GM12864 (cell line): ENCODE data around the gene NEO1.

Experiments used
- DNase-seq: peaks from one replicate; pipeline ENCODE4 v3.0.0-alpha.2; 2011; ENCODE audit warnings: low read depth
- H3K4me3 ChIP-seq: 2 replicates; pipeline ENCODE4 v1.5.1; 2011; ENCODE audit warnings: mild to moderate bottlenecking, low read depth, low read length, control low read depth
- TF ChIP-seq, protein P1 (sequence below): IDR thresholded peaks from 2 replicates; pipeline ENCODE4 v1.5.1; 2011; ENCODE audit warnings: low read depth, mild to moderate bottlenecking, moderate library complexity, low read length, control low read depth, inconsistent platforms; ENCODE audit errors: missing control alignments

The NEO1 gene

DNA sequence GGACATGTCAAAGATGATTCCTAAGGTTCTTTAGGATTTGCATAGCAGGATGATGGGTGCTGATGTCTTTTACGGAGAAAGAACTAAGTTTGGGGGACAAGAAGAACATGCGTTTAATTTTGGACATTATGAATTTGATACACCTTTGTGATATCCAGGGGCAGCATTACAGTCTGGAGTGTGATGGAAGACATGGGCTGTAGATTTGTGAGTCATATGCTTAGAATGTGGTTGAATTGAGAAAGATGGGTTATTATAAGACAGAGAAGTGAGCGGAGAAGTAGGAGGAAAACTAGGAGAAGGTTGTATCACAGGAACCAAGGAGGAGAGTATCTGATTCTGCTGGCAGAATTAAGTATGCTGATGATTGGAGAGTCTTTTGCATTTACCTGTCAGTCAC is 20.6 kb downstream of the NEO1 start:
- no peak for DNase-seq
- no peak overlapping the region for H3K4me3 ChIP-seq
- TF ChIP-seq, protein P1, sequence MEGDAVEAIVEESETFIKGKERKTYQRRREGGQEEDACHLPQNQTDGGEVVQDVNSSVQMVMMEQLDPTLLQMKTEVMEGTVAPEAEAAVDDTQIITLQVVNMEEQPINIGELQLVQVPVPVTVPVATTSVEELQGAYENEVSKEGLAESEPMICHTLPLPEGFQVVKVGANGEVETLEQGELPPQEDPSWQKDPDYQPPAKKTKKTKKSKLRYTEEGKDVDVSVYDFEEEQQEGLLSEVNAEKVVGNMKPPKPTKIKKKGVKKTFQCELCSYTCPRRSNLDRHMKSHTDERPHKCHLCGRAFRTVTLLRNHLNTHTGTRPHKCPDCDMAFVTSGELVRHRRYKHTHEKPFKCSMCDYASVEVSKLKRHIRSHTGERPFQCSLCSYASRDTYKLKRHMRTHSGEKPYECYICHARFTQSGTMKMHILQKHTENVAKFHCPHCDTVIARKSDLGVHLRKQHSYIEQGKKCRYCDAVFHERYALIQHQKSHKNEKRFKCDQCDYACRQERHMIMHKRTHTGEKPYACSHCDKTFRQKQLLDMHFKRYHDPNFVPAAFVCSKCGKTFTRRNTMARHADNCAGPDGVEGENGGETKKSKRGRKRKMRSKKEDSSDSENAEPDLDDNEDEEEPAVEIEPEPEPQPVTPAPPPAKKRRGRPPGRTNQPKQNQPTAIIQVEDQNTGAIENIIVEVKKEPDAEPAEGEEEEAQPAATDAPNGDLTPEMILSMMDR = no peak

DNA sequence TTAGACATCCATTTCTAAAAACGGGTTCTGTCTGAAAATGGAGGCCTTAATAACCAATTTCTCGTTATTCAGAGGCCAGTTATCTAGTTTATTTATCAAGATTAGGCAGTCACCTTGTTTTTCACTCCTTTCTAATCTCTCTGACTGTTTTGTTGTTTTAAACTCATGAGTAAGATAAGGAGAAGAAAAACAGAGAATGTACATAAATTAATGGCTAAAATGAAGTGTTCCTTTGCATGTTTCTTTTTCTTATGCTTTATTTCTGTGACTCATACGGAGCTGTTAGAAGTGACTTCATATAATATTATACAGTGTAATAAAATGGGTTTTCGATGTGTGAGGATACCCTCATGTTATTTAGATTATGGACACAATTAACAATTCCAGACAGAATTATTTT is 22.0 kb downstream of the NEO1 start:
- TF ChIP-seq, protein P1 = no peak
- H3K4me3 ChIP-seq = no peak overlapping the region
- no peak for DNase-seq

DNA sequence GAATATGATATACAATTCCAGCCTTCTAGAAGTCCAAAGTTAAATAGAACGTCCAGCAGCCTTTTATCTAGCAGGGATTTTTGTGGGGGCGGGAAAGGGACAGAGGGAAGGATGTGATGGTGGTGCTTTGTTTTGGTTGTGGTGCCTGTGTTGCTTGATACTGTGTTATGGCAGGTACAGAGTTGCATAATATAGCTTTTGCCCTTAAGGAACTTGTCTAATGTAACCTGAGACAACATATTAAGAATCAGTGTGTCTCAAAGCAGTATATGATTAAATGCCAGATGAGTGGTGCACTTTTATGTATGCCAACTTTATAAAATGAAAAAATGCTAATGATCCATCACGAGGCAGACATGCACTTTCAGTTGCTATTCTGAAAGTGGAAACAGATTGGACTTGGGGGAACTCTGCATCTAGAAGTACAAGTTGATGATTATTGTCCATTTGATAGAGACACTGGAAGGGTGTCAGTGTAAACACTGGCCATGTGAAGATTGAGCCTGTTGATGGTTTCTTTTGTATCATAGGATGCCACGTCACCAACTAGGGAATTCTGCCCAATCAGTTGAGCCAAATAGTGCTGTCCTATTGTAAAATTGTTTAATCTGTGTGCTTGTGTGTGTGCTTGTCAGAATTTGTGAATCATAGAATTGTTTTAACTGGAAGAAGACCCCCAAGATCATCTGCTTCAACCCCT is 23.0 kb downstream of the NEO1 start:
- H3K4me3 ChIP-seq = no peak overlapping the region
- TF ChIP-seq, protein P1 = no peak
- DNase-seq = no peak

DNA sequence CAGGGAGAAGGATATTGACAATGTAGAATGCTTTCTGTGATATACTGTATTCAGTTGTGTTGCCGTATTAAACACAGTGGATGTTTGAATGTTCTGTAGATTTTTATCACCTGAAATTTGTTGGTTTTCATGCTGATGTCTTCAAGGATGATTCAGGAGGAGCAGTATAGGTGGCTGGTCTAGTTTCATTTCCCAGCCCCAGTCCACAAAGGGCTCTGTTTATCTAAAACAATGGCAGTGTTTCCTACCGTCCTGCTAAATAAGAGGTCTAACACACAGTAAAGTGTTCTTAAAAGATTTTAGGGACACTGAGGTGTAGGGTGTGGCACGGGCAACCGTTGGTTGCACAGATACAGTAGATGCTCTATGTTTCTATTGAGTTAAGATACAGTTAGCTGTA is 26.0 kb downstream of the NEO1 start:
- TF ChIP-seq, protein P1 = no peak
- no peak for DNase-seq
- H3K4me3 ChIP-seq = no peak overlapping the region

DNA sequence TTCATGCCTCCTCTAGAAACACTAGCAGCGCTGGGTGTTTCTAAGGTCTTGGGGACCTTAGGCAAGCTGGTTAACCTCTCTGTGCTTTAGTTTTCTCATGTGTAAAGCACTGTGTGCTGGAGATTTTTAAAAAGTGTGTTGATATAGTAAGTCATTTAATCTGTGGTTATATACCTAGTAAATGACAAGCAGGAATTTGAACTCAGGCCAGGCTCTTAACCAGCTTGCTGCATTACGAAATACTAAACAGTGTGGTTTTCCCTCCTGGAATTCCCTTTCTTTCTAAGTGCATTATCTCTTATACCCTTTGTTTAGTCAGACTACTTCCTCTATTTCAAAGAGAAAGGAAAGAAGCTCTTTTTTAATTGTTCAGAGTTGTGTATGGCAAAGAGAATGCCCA is 26.5 kb downstream of the NEO1 start:
- H3K4me3 ChIP-seq = no peak overlapping the region
- DNase-seq = no peak
- TF ChIP-seq, protein P1 = no peak

DNA sequence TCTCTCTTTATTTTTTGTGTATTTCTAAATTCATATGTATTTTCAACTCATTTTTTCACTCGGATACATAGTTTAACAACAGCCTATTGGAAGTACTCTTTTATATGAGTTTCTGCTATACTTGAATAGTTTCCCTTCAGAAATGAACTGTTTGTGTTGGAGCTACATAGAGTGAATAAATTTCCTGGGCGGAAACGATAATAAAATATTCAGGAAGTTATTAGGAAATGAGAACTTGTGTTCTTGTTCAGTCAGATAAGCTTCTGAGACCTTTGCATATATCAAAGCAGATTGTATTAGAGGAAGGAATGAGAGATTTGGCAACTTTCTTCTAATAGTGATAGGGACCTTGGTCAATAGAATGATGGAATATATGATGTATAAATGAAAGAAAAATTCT is 27.3 kb downstream of the NEO1 start:
- no peak for DNase-seq
- H3K4me3 ChIP-seq = no peak overlapping the region

More for the DNA sequence above, 27.3 kb downstream of the NEO1 start:
- TF ChIP-seq, protein P1 = no peak
